ENCODE measurements around the gene ASB15.

DNA sequence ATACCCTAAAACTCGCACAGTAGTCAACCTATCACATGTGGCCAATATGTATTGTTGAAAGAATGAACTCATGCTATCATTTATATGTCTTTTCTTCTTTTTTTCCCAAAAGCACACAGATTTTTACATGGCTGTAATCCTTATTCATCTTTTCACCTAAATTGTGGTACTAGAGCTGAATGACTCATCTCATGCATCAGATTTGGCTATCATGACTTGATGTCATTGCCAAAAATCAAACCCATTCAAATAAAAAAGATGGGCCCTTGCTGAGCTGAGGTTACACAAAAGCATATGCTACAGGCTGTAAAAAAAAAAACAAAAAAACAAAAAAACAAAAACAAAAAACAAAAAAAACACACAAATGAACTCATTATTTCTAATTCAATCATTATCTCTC, 50.8 kb downstream of the ASB15 start:
- TF ChIP-seq, protein P1, sequence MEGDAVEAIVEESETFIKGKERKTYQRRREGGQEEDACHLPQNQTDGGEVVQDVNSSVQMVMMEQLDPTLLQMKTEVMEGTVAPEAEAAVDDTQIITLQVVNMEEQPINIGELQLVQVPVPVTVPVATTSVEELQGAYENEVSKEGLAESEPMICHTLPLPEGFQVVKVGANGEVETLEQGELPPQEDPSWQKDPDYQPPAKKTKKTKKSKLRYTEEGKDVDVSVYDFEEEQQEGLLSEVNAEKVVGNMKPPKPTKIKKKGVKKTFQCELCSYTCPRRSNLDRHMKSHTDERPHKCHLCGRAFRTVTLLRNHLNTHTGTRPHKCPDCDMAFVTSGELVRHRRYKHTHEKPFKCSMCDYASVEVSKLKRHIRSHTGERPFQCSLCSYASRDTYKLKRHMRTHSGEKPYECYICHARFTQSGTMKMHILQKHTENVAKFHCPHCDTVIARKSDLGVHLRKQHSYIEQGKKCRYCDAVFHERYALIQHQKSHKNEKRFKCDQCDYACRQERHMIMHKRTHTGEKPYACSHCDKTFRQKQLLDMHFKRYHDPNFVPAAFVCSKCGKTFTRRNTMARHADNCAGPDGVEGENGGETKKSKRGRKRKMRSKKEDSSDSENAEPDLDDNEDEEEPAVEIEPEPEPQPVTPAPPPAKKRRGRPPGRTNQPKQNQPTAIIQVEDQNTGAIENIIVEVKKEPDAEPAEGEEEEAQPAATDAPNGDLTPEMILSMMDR (IDR thresholded peaks at IDR 0.05), result no peak
- no peak for TF ChIP-seq POLR2A (IDR thresholded peaks at IDR 0.05)

All from esophagus squamous epithelium (tissue), 4 donors.